K562 (cell line): ENCODE results near the gene ZDHHC14. TPM values are rescaled to one million over a fixed set of nuclear protein-coding genes. Genes with fewer than 3 reads are reported as not detected.

Experiments used
- ATAC-seq: fragments of 200-7000 bp; cut with Tn5 transposase; 3 replicates; pipeline ENCODE4 v1.9.1; 2020; ENCODE audit warnings: moderate library complexity
- BruUV-seq: library from RNA; stranded (reverse); fragments of 400-500 nt; replicated peaks from 2 replicates; lab custom pipeline; 2021; lab: Mats Ljungman, UMichigan
- CTCF ChIA-PET: fragments of 300-600 bp; formaldehyde crosslinking; extraction: SDS; loops from one replicate; lab custom pipeline; 2021; ENCODE audit warnings: low intra/inter-chr PET ratio; lab: Yijun Ruan, JAX
- POLR2A ChIA-PET: fragments of 300-600, 350-650 bp; sonication (Branson Sonifier 250); formaldehyde crosslinking; extraction: SDS; loops from one replicate; lab custom pipeline; 2021; ENCODE audit warnings: antibody characterized with exemption, inconsistent platforms; lab: Yijun Ruan, JAX
- DNase-seq, 4 experiments: peaks; one replicate each; pipeline versions ENCODE4 v3.0.0 to v3.0.0-alpha.2; 2011 to 2018; ENCODE audit warnings: low spot score in 3 of 4, mixed read lengths in 3 of 4; ENCODE audit errors: extremely low read depth in 1 of 4
- FAIRE-seq: peaks from 2 replicates; lab custom pipeline; 2011; peaks lifted over from hg19 to GRCh38; lab: Jason Lieb, UNC
- H2AFZ ChIP-seq: 2 replicates; pipeline ENCODE4 v1.6.0; 2011; ENCODE audit warnings: low read depth, low read length, control low read depth, inconsistent platforms
- H3K27ac ChIP-seq: fragments of 200-600 bp; 3 replicates; pipeline ENCODE4 v1.8.0; 2011; ENCODE audit warnings: low read depth, mild to moderate bottlenecking, control low read depth, inconsistent platforms, low read length, moderate library complexity, mixed read lengths; ENCODE audit errors: extremely low read depth
- H3K27me3 ChIP-seq, 2 experiments: fragments of 300-600 bp in 1 of 2; 2 replicates in 1 of 2; 3 replicates in 1 of 2; pipeline versions ENCODE4 v1.6.0 to v1.8.0; 2011; ENCODE audit warnings: inconsistent platforms in 2 of 2, low read length in 2 of 2, mild to moderate bottlenecking in 1 of 2, mixed read lengths in 1 of 2, moderate library complexity in 1 of 2; ENCODE audit not compliant: control insufficient read depth in 2 of 2, insufficient read depth in 2 of 2
- H3K36me3 ChIP-seq: fragments of 300-600 bp; 3 replicates; pipeline ENCODE4 v1.8.0; 2011; ENCODE audit warnings: mild to moderate bottlenecking, low read length, inconsistent platforms; ENCODE audit not compliant: control insufficient read depth, insufficient read depth
- H3K4me1 ChIP-seq, 2 experiments: fragments of 200-600 bp in 1 of 2; replicated peaks in 1 of 2; 2 replicates in 1 of 2; 3 replicates in 1 of 2; pipeline versions ENCODE4 v1.5.1 to v1.8.0; 2011; ENCODE audit warnings: inconsistent platforms in 2 of 2, low read length in 2 of 2, mild to moderate bottlenecking in 1 of 2, mixed read lengths in 1 of 2, moderate library complexity in 1 of 2; ENCODE audit not compliant: control insufficient read depth in 2 of 2, insufficient read depth in 2 of 2
- H3K4me2 ChIP-seq: 2 replicates; pipeline ENCODE4 v1.6.1; 2011; ENCODE audit warnings: low read length, control low read depth, inconsistent platforms, mixed read lengths; ENCODE audit not compliant: insufficient read depth
- H3K4me3 ChIP-seq: fragments of 200-600 bp; sonication (generic), shearing (Covaris generic); 2 replicates; pipeline ENCODE4 v1.5.1; 2016; ENCODE audit warnings: control low read depth, inconsistent platforms
- H3K79me2 ChIP-seq: fragments of 200-600 bp; 3 replicates; pipeline ENCODE4 v1.8.0; 2011; ENCODE audit warnings: low read length, inconsistent platforms; ENCODE audit not compliant: control insufficient read depth, insufficient read depth
- H3K9ac ChIP-seq, 2 experiments: 2 replicates each; pipeline versions ENCODE4 v1.6.0 to v1.6.1; 2011; ENCODE audit warnings: low read depth in 2 of 2, low read length in 2 of 2, control low read depth in 1 of 2, inconsistent platforms in 1 of 2, mild to moderate bottlenecking in 1 of 2, mixed read lengths in 1 of 2; ENCODE audit not compliant: insufficient read depth in 1 of 2
- H3K9me1 ChIP-seq: one replicate; pipeline ENCODE4 v1.6.0; 2011; ENCODE audit warnings: inconsistent platforms, mild to moderate bottlenecking, low read length, moderate library complexity; ENCODE audit not compliant: control insufficient read depth, insufficient read depth
- H3K9me3 ChIP-seq: replicated peaks from 2 replicates; pipeline ENCODE4 v1.5.1; 2011; ENCODE audit warnings: low read depth, low read length, inconsistent platforms; ENCODE audit not compliant: control insufficient read depth, insufficient read depth
- H4K20me1 ChIP-seq: replicated peaks from 2 replicates; pipeline ENCODE4 v1.6.1; 2011; ENCODE audit warnings: low read length, inconsistent platforms, mixed read lengths; ENCODE audit not compliant: control insufficient read depth, insufficient read depth
- DACH1 ChIP-seq: fragments of 450-650 bp; IDR thresholded peaks from 2 replicates; pipeline ENCODE4 v1.6.1; 2018; ENCODE audit not compliant: partially characterized antibody
- ETV5 ChIP-seq: sonication (generic); formaldehyde crosslinking; IDR thresholded peaks from 2 replicates; pipeline ENCODE4 v1.4.0; 2020; ENCODE audit warnings: low read depth, mild to moderate bottlenecking, missing genetic modification reagents
- FOXK1 ChIP-seq: sonication (generic); formaldehyde crosslinking; IDR thresholded peaks from 2 replicates; pipeline ENCODE4 v1.8.0; 2022; ENCODE audit warnings: missing genetic modification reagents, mild to moderate bottlenecking, borderline replicate concordance
- JUNB ChIP-seq: fragments of 450-650 bp; formaldehyde crosslinking; conservative IDR thresholded peaks from 2 replicates; pipeline ENCODE4 v1.4.0; 2020; ENCODE audit warnings: mild to moderate bottlenecking
- MLLT1 ChIP-seq, 2 experiments: fragments of 450-650 bp; IDR thresholded peaks; 2 replicates each; pipeline ENCODE4 v1.6.1; 2016
- MTA3 ChIP-seq: fragments of 450-650 bp; formaldehyde crosslinking; IDR thresholded peaks from 2 replicates; pipeline ENCODE4 v1.6.1; 2017; ENCODE audit warnings: mild to moderate bottlenecking, borderline replicate concordance
- WGBS: fragments of 100-300 bp; shearing (Covaris generic); methylation state at CpG from one replicate; pipeline ENCODE4 v1.1.6; 2016; ENCODE audit warnings: low coverage, mixed read lengths; ENCODE audit not compliant: insufficient coverage; ENCODE audit errors: missing lambda C conversion rate; 5-methylcytosine and 5-hydroxymethylcytosine counted together
- in situ Hi-C: fragments of 300-500 bp; cut with MboI; formaldehyde crosslinking; loops from 4 replicates; pipeline ENCODE4 v1.15.0; 2018; ENCODE audit warnings: inconsistent platforms, mixed read lengths
- intact Hi-C: fragments of 100-400 bp; cut with micrococcal nuclease; formaldehyde crosslinking; loops from 2 replicates; pipeline ENCODE4 v1.14.2; 2022
- polyA plus RNA-seq, 8 experiments: library from polyadenylated mRNA; depleted of rRNA in 4 of 8; stranded (reverse) in 5 of 8; unstranded in 3 of 8; fragments of >200 nt; fragmentation: Nextera tagmentation in 2 of 8; fragmentation: Illumina TruSeq in 1 of 8; extraction: Ambion mirVana in 2 of 8; extraction: Trizol in 1 of 8; gene quantifications; 2 replicates each; pipeline versions ENCODE4 v1.2.1 to v1.2.3, GENCODE V29; 2011 to 2014; ENCODE audit warnings: inconsistent platforms in 1 of 8, missing spikeins in 1 of 8
- total RNA-seq, 7 experiments: library from RNA; depleted of rRNA in 6 of 7; stranded (reverse); fragments of >200 nt in 6 of 7; fragmentation: Illumina TruSeq in 2 of 7; extraction: Trizol in 2 of 7; gene quantifications; 2 replicates each; pipeline versions ENCODE4 v1.2.1 to v1.2.3, GENCODE V29; 2011 to 2021; ENCODE audit warnings: low replicate concordance in 1 of 7
- TF ChIP-seq, protein P1 (sequence below): sonication (generic); formaldehyde crosslinking; IDR thresholded peaks from 2 replicates; pipeline ENCODE4 v1.8.0; 2023; ENCODE audit warnings: mild to moderate bottlenecking, missing genetic modification reagents
- TF ChIP-seq, protein P2 (sequence below): sonication (generic); formaldehyde crosslinking; IDR thresholded peaks from 2 replicates; pipeline ENCODE4 v1.8.0; 2022; ENCODE audit warnings: missing genetic modification reagents, mild to moderate bottlenecking, borderline replicate concordance
- TF ChIP-seq, protein P3 (sequence below): sonication (generic); formaldehyde crosslinking; IDR thresholded peaks from 2 replicates; pipeline ENCODE4 v1.8.1; 2023; ENCODE audit warnings: mild to moderate bottlenecking, missing genetic modification reagents

The ZDHHC14 gene
- total and polyA plus RNA-seq, 9 of the 15 experiments (the other 6 are each of a cell fraction or from before 2014, with no cell fraction given): 0.92 to 23.1 (median 13.8) TPM

GRCh38 chr6:157381631-157382621 is 936 bp downstream of the ZDHHC14 start (continued):
- TF ChIP-seq ETV5 (CRISPR knock-in tag): no peak
- TF ChIP-seq, all 486 proteins: peak for 40

- peaks cover 3% of the 10 kb centered on the region for H3K9me1 ChIP-seq
- peaks cover 21 to 38% of the 10 kb centered on the region in 2 experiments; a peak in 4 of 5 replicates for H3K4me1 ChIP-seq
- H3K4me2 ChIP-seq: peak overlapping the region; percentile 88
- no peak overlapping the region; the same call in 2 of the 3 replicates for H3K27ac ChIP-seq
- no peaks in the 10 kb centered on the region for H3K27me3 ChIP-seq
- peaks cover 14% of the 10 kb centered on the region; the same call in 2 of the 3 replicates for H3K36me3 ChIP-seq
- in situ Hi-C loops: no loop called here
- intact Hi-C loops: loop anchor here (5.0 kb wide), 1 partner anchor 134 kb away; no protein-coding TSS in a partner anchor
- POLR2A ChIA-PET: interaction anchor here (0.6 to 1.6 kb wide), 4 partner anchors 10 to 151 kb away, joined by 3 to 6 read pairs (median 4); no protein-coding TSS in a partner anchor
- CTCF ChIA-PET: no interaction called here
- H2AFZ ChIP-seq: no peak overlapping the region
- peak overlapping the region; percentile 77 for H3K4me3 ChIP-seq
- H3K79me2 ChIP-seq: peaks cover 61% of the 10 kb centered on the region
- TF ChIP-seq FOXK1 (CRISPR knock-in tag) (peak; percentile 68; the same call in 1 of the 2 replicates), DACH1 (peak; percentile 53), MLLT1 (IDR thresholded peaks at IDR 0.05) (no peak), MTA3 (0 out of 2 replicates have a peak, but pooled peaks have one; percentile 20), JUNB (CRISPR knock-in tag) (no peak)
- TF ChIP-seq, protein P1, sequence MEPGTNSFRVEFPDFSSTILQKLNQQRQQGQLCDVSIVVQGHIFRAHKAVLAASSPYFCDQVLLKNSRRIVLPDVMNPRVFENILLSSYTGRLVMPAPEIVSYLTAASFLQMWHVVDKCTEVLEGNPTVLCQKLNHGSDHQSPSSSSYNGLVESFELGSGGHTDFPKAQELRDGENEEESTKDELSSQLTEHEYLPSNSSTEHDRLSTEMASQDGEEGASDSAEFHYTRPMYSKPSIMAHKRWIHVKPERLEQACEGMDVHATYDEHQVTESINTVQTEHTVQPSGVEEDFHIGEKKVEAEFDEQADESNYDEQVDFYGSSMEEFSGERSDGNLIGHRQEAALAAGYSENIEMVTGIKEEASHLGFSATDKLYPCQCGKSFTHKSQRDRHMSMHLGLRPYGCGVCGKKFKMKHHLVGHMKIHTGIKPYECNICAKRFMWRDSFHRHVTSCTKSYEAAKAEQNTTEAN: 0 out of 2 replicates have a peak, but pooled peaks have one; percentile 43
- TF ChIP-seq, protein P2, sequence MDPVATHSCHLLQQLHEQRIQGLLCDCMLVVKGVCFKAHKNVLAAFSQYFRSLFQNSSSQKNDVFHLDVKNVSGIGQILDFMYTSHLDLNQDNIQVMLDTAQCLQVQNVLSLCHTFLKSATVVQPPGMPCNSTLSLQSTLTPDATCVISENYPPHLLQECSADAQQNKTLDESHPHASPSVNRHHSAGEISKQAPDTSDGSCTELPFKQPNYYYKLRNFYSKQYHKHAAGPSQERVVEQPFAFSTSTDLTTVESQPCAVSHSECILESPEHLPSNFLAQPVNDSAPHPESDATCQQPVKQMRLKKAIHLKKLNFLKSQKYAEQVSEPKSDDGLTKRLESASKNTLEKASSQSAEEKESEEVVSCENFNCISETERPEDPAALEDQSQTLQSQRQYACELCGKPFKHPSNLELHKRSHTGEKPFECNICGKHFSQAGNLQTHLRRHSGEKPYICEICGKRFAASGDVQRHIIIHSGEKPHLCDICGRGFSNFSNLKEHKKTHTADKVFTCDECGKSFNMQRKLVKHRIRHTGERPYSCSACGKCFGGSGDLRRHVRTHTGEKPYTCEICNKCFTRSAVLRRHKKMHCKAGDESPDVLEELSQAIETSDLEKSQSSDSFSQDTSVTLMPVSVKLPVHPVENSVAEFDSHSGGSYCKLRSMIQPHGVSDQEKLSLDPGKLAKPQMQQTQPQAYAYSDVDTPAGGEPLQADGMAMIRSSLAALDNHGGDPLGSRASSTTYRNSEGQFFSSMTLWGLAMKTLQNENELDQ (CRISPR knock-in tag): 0 out of 2 replicates have a peak, but pooled peaks have one; percentile 30
- TF ChIP-seq, protein P3, sequence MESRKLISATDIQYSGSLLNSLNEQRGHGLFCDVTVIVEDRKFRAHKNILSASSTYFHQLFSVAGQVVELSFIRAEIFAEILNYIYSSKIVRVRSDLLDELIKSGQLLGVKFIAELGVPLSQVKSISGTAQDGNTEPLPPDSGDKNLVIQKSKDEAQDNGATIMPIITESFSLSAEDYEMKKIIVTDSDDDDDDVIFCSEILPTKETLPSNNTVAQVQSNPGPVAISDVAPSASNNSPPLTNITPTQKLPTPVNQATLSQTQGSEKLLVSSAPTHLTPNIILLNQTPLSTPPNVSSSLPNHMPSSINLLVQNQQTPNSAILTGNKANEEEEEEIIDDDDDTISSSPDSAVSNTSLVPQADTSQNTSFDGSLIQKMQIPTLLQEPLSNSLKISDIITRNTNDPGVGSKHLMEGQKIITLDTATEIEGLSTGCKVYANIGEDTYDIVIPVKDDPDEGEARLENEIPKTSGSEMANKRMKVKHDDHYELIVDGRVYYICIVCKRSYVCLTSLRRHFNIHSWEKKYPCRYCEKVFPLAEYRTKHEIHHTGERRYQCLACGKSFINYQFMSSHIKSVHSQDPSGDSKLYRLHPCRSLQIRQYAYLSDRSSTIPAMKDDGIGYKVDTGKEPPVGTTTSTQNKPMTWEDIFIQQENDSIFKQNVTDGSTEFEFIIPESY: 0 out of 2 replicates have a peak, but pooled peaks have one; percentile 21
- H3K9ac ChIP-seq: peak overlapping the region; percentile 64 to 94
- BruUV-seq: TSS peak; percentile 54
- no peak for ATAC-seq
- FAIRE-seq: peak; percentile 75
- DNase-seq: no peak
- WGBS: 47% methylated on average over 4 of the region's 4 CpGs
- H3K9me3 ChIP-seq: no peaks in the 10 kb centered on the region
- peaks cover 10% of the 10 kb centered on the region for H4K20me1 ChIP-seq
These were observed 1.8 kb downstream of the ZDHHC14 start for GRCh38 chr6:157382821-157383220.
